Measurements from ENCODE around the gene CHPT1.

DNA sequence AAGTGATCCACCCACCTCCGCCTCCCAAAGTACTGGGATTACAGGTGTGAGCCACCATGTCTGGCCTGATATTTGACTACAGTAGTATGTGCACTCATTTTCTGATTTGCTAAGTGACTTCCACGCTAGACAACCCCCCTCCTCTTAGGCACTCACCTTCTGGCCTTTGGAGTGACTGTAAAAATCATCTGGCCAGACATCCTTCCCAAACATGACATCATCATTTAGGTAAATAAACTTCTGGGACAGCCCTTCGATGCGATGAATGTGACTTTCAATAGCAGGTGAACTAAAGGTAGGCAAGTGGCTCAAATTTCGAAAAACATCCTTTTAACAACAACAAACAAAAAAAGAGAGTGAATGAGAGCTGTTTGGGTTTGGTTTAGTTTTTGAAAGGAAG, 72.4 kb downstream of the CHPT1 start:
- TF ChIP-seq, protein P1, sequence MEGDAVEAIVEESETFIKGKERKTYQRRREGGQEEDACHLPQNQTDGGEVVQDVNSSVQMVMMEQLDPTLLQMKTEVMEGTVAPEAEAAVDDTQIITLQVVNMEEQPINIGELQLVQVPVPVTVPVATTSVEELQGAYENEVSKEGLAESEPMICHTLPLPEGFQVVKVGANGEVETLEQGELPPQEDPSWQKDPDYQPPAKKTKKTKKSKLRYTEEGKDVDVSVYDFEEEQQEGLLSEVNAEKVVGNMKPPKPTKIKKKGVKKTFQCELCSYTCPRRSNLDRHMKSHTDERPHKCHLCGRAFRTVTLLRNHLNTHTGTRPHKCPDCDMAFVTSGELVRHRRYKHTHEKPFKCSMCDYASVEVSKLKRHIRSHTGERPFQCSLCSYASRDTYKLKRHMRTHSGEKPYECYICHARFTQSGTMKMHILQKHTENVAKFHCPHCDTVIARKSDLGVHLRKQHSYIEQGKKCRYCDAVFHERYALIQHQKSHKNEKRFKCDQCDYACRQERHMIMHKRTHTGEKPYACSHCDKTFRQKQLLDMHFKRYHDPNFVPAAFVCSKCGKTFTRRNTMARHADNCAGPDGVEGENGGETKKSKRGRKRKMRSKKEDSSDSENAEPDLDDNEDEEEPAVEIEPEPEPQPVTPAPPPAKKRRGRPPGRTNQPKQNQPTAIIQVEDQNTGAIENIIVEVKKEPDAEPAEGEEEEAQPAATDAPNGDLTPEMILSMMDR (IDR thresholded peaks at IDR 0.05 in 4 of 5, conservative IDR thresholded peaks at IDR 0.05 in 1 of 5): no peak
- TF ChIP-seq POLR2A (IDR thresholded peaks at IDR 0.05): no peak

All from gastrocnemius medialis (tissue), 4 donors.